ENCODE results near the gene HBP1. TPM values are rescaled to one million over a fixed set of nuclear protein-coding genes. Genes with fewer than 3 reads are reported as not detected.
"Not testable (repeated sequence)": the region's sequence is repeated elsewhere in the genome, so short reads cannot be mapped to it uniquely, and the experiment has no call there.

Gene HBP1
- total RNA-seq, 1 experiment from 2014 or later, result 30.2 TPM

DNA sequence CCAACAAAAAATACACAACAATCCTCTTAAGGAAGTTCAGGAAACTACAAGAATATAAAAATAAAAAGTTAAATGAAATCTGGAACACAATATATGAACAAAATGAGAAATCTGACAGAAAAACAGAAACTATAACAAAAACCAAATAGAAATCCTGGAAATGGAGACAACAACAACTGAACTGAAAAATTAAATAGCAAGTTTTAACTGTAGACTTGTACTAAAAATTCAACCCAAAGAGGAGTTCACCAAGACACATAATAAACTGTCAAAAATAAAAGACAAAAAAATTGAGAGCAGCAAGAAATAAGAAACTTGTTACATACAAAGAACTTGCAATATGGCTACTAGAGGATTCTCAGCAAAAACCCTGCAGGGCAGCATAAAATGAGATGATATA lies 45.1 kb downstream of the HBP1 start:
- H3K27ac Mint-ChIP-seq (ENCODE audit: low read depth, unreplicated experiment), result no peak overlapping the region
- peaks cover 10% of the 10 kb centered on the region for H3K36me3 Mint-ChIP-seq (ENCODE audit: insufficient read depth, unreplicated experiment)
- BruUV-seq (replicated peaks), result no TSS peak
- H3K4me1 Mint-ChIP-seq (ENCODE audit: insufficient read depth, unreplicated experiment), result no peaks in the 10 kb centered on the region
- no peak overlapping the region for H3K4me3 Mint-ChIP-seq (ENCODE audit: unreplicated experiment)
- intact Hi-C loops (cut with micrococcal nuclease), result no loop called here
- TF ChIP-seq, protein P1, sequence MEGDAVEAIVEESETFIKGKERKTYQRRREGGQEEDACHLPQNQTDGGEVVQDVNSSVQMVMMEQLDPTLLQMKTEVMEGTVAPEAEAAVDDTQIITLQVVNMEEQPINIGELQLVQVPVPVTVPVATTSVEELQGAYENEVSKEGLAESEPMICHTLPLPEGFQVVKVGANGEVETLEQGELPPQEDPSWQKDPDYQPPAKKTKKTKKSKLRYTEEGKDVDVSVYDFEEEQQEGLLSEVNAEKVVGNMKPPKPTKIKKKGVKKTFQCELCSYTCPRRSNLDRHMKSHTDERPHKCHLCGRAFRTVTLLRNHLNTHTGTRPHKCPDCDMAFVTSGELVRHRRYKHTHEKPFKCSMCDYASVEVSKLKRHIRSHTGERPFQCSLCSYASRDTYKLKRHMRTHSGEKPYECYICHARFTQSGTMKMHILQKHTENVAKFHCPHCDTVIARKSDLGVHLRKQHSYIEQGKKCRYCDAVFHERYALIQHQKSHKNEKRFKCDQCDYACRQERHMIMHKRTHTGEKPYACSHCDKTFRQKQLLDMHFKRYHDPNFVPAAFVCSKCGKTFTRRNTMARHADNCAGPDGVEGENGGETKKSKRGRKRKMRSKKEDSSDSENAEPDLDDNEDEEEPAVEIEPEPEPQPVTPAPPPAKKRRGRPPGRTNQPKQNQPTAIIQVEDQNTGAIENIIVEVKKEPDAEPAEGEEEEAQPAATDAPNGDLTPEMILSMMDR (IDR thresholded peaks at IDR 0.05; ENCODE audit: unreplicated experiment), result no peak
- POLR2A ChIA-PET, result interaction anchor here (0.5 kb wide), 1 partner anchor 19 kb away, joined by 3 read pairs; no protein-coding TSS in a partner anchor
- H3K27me3 Mint-ChIP-seq (ENCODE audit: insufficient read depth, unreplicated experiment), result no peaks in the 10 kb centered on the region
- no peak for DNase-seq (ENCODE audit: unreplicated experiment)
- no peaks in the 10 kb centered on the region for H3K9me3 Mint-ChIP-seq (ENCODE audit: unreplicated experiment)
- CTCF ChIA-PET, result interaction anchor here (0.5 kb wide), 1 partner anchor 18 kb away, joined by 4 read pairs; no protein-coding TSS in a partner anchor

DNA sequence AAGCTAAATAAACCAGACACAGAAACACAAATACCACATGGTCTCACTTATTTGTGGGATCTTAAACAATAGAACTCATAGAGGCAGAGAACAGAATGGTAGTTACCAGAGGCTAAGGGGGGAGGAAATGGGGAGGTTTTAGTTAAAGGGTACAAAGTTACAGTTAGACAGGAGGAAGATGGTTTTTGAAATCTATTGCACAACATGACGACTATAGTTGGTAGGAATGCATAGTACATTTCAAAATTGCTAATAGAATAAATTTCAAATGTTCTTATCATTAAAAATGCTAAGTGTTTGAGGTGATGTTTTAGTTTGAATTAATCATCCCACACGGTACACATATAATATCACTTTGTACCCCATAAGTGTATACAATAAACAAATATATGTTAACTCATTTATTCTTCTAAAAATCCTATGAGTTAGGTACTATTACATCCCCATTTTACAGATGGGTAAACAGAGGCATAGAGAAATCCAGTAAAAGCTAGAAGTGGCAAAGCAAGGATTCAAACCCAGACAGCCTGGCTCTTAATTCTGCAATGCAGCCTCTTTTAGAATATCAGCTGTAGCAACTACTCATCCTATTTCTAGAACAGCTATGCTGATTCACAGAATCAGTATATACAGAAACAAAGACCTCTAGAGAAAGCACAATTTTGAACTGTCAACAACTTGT lies 50.9 kb downstream of the HBP1 start:
- no peaks in the 10 kb centered on the region for H3K27me3 Mint-ChIP-seq (ENCODE audit: insufficient read depth, unreplicated experiment)
- H3K36me3 Mint-ChIP-seq (ENCODE audit: insufficient read depth, unreplicated experiment), result peaks cover 10% of the 10 kb centered on the region
- ChIA-PET CTCF (no interaction called here), POLR2A (no interaction called here)
- no peak overlapping the region for H3K4me3 Mint-ChIP-seq (ENCODE audit: unreplicated experiment)
- BruUV-seq (replicated peaks), result no TSS peak
- H3K4me1 Mint-ChIP-seq (ENCODE audit: insufficient read depth, unreplicated experiment), result no peaks in the 10 kb centered on the region
- no peak for DNase-seq (ENCODE audit: unreplicated experiment)
- no peak overlapping the region for H3K27ac Mint-ChIP-seq (ENCODE audit: low read depth, unreplicated experiment)
- TF ChIP-seq, protein P1 (IDR thresholded peaks at IDR 0.05; ENCODE audit: unreplicated experiment), result no peak
- no peaks in the 10 kb centered on the region for H3K9me3 Mint-ChIP-seq (ENCODE audit: unreplicated experiment)
- intact Hi-C loops (cut with micrococcal nuclease), result no loop called here

DNA sequence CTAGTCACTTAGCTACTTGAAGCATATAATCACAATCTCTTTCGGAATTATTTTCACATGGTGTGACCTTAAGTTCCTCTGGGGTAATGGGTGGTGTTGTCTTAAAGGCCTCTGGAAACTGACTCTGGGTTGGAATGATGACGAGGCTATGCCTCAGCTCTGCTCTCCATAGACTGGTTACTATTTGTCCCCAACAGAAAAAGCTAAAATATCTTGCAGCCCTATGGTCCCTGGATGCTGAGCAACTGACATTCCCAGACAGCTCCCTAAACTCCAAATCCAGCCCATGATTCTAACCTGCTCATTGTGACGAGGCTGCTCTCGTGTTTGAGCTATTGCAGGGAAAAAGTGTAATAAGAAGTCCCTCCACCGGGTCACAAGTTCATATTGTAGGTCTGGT lies 51.6 kb downstream of the HBP1 start:
- POLR2A ChIA-PET, result no interaction called here
- no TSS peak for BruUV-seq (replicated peaks)
- Mint-ChIP-seq H3K4me3 (ENCODE audit: unreplicated experiment) (no peak overlapping the region), H3K36me3 (ENCODE audit: insufficient read depth, unreplicated experiment) (peaks cover 14% of the 10 kb centered on the region), H3K27me3 (ENCODE audit: insufficient read depth, unreplicated experiment) (no peaks in the 10 kb centered on the region), H3K9me3 (ENCODE audit: unreplicated experiment) (no peaks in the 10 kb centered on the region), H3K4me1 (ENCODE audit: insufficient read depth, unreplicated experiment) (no peaks in the 10 kb centered on the region), H3K27ac (ENCODE audit: low read depth, unreplicated experiment) (no peak overlapping the region)
- intact Hi-C loops (cut with micrococcal nuclease), result no loop called here
- TF ChIP-seq, protein P1 (IDR thresholded peaks at IDR 0.05; ENCODE audit: unreplicated experiment), result no peak
- CTCF ChIA-PET, result no interaction called here
- DNase-seq (ENCODE audit: unreplicated experiment), result no peak

- not testable (repeated sequence) for BruUV-seq (replicated peaks)
Measured at GRCh38 chr7:107220806-107221205, 52.0 kb downstream of the HBP1 start.

More at GRCh38 chr7:107220806-107221205, 52.0 kb downstream of the HBP1 start:
- DNase-seq (ENCODE audit: unreplicated experiment); H3K9me3 Mint-ChIP-seq (ENCODE audit: unreplicated experiment); H3K27me3 Mint-ChIP-seq (ENCODE audit: insufficient read depth, unreplicated experiment); POLR2A ChIA-PET; H3K4me1 Mint-ChIP-seq (ENCODE audit: insufficient read depth, unreplicated experiment); intact Hi-C loops (cut with micrococcal nuclease); H3K27ac Mint-ChIP-seq (ENCODE audit: low read depth, unreplicated experiment); H3K4me3 Mint-ChIP-seq (ENCODE audit: unreplicated experiment); CTCF ChIA-PET: not testable (repeated sequence)
- H3K36me3 Mint-ChIP-seq (ENCODE audit: insufficient read depth, unreplicated experiment), result peaks cover 14% of the 10 kb centered on the region

Measured in MCF 10A (cell line).